ENCODE data around the gene GRIN2A.

The GRIN2A gene

GRCh38 chr16:9846362-9847099, 335.7 kb downstream of the GRIN2A start:
- TF ChIP-seq CTCF (IDR thresholded peaks at IDR 0.05; ENCODE audit: borderline replicate concordance, insufficient read depth, low read depth, low read length) = no peak
- no peak overlapping the region for H3K4me3 ChIP-seq (ENCODE audit: low read depth, low read length)

GRCh38 chr16:9845661-9846361, 336.4 kb downstream of the GRIN2A start:
- no peak for TF ChIP-seq CTCF (IDR thresholded peaks at IDR 0.05; ENCODE audit: borderline replicate concordance, insufficient read depth, low read depth, low read length)
- no peak overlapping the region for H3K4me3 ChIP-seq (ENCODE audit: low read depth, low read length)

GRCh38 chr16:9844361-9844760, 337.9 kb downstream of the GRIN2A start:
- no peak overlapping the region for H3K4me3 ChIP-seq (ENCODE audit: low read depth, low read length)
- no peak for TF ChIP-seq CTCF (IDR thresholded peaks at IDR 0.05; ENCODE audit: borderline replicate concordance, insufficient read depth, low read depth, low read length)

- TF ChIP-seq CTCF (IDR thresholded peaks at IDR 0.05; ENCODE audit: borderline replicate concordance, insufficient read depth, low read depth, low read length) = no peak
Measured at GRCh38 chr16:9843424-9844018, 338.7 kb downstream of the GRIN2A start.

GRCh38 chr16:9840761-9841665, 341.2 kb downstream of the GRIN2A start:
- H3K4me3 ChIP-seq (ENCODE audit: low read depth, low read length) = no peak overlapping the region
- TF ChIP-seq CTCF (IDR thresholded peaks at IDR 0.05; ENCODE audit: borderline replicate concordance, insufficient read depth, low read depth, low read length) = no peak

More at GRCh38 chr16:9843424-9844018, 338.7 kb downstream of the GRIN2A start:
- H3K4me3 ChIP-seq (ENCODE audit: low read depth, low read length) = no peak overlapping the region

GRCh38 chr16:9837481-9837880, 344.7 kb downstream of the GRIN2A start:
- TF ChIP-seq CTCF (IDR thresholded peaks at IDR 0.05; ENCODE audit: borderline replicate concordance, insufficient read depth, low read depth, low read length) = no peak
- H3K4me3 ChIP-seq (ENCODE audit: low read depth, low read length) = no peak overlapping the region
